Lower lobe of right lung (tissue), 2 donors: Measurements from ENCODE around the gene TSHZ3. TPM values are rescaled to one million over a fixed set of nuclear protein-coding genes. Genes with fewer than 3 reads are reported as not detected.

Source experiments
- ATAC-seq, 2 donors: fragments of 200-7000 bp; cut with Tn5 transposase; one replicate each; pipeline ENCODE4 v1.9.1; 2020 to 2022; ENCODE audit warnings: mild to moderate bottlenecking in 2 of 2, moderate library complexity in 2 of 2
- DNase-seq: peaks from one replicate; pipeline ENCODE4 v3.0.0-alpha.2; 2020
- H3K27ac ChIP-seq: fragments of 200-600 bp; one replicate; pipeline ENCODE4 v1.8.0; 2022
- H3K27me3 ChIP-seq: fragments of 200-600 bp; one replicate; pipeline ENCODE4 v1.8.0; 2022; ENCODE audit warnings: low read depth
- H3K36me3 ChIP-seq: fragments of 200-600 bp; one replicate; pipeline ENCODE4 v1.8.0; 2022; ENCODE audit warnings: mild to moderate bottlenecking
- H3K4me1 ChIP-seq: fragments of 200-600 bp; one replicate; pipeline ENCODE4 v1.8.0; 2022
- H3K4me3 ChIP-seq: fragments of 200-600 bp; one replicate; pipeline ENCODE4 v1.8.0; 2022; ENCODE audit warnings: mild to moderate bottlenecking
- H3K9me3 ChIP-seq: fragments of 200-600 bp; one replicate; pipeline ENCODE4 v1.8.0; 2022
- intact Hi-C: fragments of 100-400 bp; cut with DNase I; formaldehyde crosslinking; loops from one replicate; pipeline ENCODE4 v1.11.0; 2022
- total RNA-seq: library from RNA; stranded (reverse); fragmentation: NEBNext Ultra II Directional; extraction: Animal tissue kit (Norgen Biotek cat#: 25700); gene quantifications from one replicate; pipeline ENCODE4 v1.2.1, GENCODE V29; 2021
- TF ChIP-seq, protein P1 (sequence below): fragments of 200-600 bp; IDR thresholded peaks from one replicate; pipeline ENCODE4 v1.8.0; 2022; ENCODE audit warnings: antibody characterized with exemption, mild to moderate bottlenecking
- donor health status: DM: no; HTN: yes; CAD: no; lungs with severe emphysema.

Gene TSHZ3
- total RNA-seq, 1 donor from 2014 or later = 5.7 TPM

DNA sequence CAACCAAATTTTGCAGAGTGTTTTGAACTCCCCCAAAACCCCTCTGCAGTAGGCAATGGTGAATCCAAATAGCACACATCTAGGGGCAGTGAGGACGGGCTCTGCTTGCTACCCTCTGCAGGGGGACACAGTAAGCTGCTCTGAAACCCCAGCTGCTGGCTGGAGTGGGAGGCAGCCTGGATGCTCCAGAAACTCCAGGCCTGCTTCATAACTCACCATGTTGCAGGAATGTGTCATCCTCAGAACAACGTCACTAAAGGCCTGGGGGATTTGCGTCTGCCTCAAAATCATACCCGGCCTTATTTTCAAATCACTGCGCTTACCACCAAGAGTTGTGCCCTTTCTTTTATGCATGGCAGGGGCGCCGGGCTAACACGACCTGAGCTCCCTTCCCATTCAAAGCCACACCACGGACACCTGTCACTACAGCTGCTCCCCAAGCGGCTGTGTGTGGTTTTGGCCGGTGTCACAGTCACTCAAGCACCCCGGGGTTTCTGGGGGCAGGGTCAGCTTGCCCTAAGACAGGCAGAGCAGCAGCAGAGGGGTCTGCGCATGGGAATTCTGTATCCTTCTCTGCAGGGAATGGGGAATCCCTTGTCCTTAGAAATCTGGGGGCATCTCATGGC, 93.9 kb downstream of the TSHZ3 start:
- no peaks in the 10 kb centered on the region for H3K27me3 ChIP-seq
- H3K4me1 ChIP-seq = no peaks in the 10 kb centered on the region
- H3K36me3 ChIP-seq = no peaks in the 10 kb centered on the region
- intact Hi-C loops = no loop called here
- TF ChIP-seq, protein P1, sequence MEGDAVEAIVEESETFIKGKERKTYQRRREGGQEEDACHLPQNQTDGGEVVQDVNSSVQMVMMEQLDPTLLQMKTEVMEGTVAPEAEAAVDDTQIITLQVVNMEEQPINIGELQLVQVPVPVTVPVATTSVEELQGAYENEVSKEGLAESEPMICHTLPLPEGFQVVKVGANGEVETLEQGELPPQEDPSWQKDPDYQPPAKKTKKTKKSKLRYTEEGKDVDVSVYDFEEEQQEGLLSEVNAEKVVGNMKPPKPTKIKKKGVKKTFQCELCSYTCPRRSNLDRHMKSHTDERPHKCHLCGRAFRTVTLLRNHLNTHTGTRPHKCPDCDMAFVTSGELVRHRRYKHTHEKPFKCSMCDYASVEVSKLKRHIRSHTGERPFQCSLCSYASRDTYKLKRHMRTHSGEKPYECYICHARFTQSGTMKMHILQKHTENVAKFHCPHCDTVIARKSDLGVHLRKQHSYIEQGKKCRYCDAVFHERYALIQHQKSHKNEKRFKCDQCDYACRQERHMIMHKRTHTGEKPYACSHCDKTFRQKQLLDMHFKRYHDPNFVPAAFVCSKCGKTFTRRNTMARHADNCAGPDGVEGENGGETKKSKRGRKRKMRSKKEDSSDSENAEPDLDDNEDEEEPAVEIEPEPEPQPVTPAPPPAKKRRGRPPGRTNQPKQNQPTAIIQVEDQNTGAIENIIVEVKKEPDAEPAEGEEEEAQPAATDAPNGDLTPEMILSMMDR = no peak
- ATAC-seq (no peak), DNase-seq (no peak)
- no peaks in the 10 kb centered on the region for H3K9me3 ChIP-seq
- no peak overlapping the region for H3K4me3 ChIP-seq
- no peak overlapping the region for H3K27ac ChIP-seq

GRCh38 chr19:31254611-31255010, 94.6 kb downstream of the TSHZ3 start:
- no peak overlapping the region for H3K4me3 ChIP-seq
- no peaks in the 10 kb centered on the region for H3K36me3 ChIP-seq
- no peaks in the 10 kb centered on the region for H3K27me3 ChIP-seq
- ATAC-seq (no peak), DNase-seq (no peak)
- TF ChIP-seq, protein P1 = no peak
- intact Hi-C loops = no loop called here
- no peaks in the 10 kb centered on the region for H3K4me1 ChIP-seq
- H3K27ac ChIP-seq = no peak overlapping the region
- no peaks in the 10 kb centered on the region for H3K9me3 ChIP-seq

DNA sequence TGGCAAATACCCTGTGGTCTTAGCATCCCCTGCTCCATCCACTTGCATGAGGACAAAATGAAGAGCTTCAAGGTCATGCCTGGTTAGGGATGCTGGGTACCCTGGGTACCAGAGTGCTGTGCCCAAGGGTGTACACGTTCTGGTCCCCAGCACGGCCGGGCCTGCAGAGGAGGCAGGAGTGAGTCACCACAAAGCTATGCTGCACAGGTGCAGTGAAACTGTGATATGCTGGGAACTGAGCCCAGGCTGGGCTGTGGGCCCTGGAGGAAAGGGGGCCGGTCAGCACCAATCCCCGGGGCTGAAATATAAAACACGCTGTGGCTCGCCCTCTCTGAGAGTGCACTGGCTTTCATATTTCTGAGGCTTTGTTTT, 95.1 kb downstream of the TSHZ3 start:
- intact Hi-C loops = no loop called here
- Histone ChIP-seq H3K27me3 (no peaks in the 10 kb centered on the region), H3K4me1 (no peaks in the 10 kb centered on the region), H3K27ac (no peak overlapping the region), H3K9me3 (no peaks in the 10 kb centered on the region), H3K4me3 (no peak overlapping the region), H3K36me3 (no peaks in the 10 kb centered on the region)
- DNase-seq = no peak
- TF ChIP-seq, protein P1 = no peak
- peak in 1 of 2 donors; percentile 16 for ATAC-seq

DNA sequence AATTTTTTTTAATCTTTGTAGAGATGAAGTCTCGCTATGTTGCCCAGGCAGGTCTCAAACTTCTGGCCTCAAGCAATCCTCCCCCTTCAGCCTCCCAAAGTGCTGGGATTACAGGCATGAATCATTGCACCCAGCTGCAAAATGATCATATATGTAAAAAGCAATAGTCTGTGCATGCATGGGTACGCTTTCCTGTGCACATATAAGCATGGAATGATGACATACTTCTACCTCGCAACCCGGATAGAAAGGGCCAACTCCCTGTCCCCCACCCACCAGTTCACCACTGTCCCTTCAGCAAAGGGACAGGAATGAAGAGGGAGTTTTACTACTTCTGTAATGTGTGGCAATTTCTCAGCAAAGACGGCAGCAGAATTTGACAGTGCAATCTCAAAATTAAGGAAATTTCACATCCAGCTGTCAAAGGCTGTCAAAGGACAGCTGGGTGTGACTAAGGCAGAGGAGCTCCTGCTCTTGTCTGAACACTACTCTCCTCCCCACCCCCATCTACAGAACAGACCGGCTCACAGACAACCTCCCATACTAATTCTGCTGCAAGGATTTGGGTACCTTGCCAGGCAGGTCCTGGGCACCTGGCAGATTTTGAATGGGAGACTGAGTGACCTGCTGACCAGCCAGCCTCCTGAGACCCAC, 95.6 kb downstream of the TSHZ3 start:
- TF ChIP-seq, protein P1 = no peak
- H3K27me3 ChIP-seq = no peaks in the 10 kb centered on the region
- intact Hi-C loops = no loop called here

GRCh38 chr19:31252441-31252840, 96.8 kb downstream of the TSHZ3 start:
- no peaks in the 10 kb centered on the region for H3K36me3 ChIP-seq
- H3K27ac ChIP-seq = no peak overlapping the region
- no peak overlapping the region for H3K4me3 ChIP-seq
- H3K9me3 ChIP-seq = no peaks in the 10 kb centered on the region
- ATAC-seq = no peak
- H3K27me3 ChIP-seq = no peaks in the 10 kb centered on the region
- intact Hi-C loops = no loop called here
- H3K4me1 ChIP-seq = no peaks in the 10 kb centered on the region
- no peak for DNase-seq
- TF ChIP-seq, protein P1 = no peak

More for the DNA sequence above, 95.6 kb downstream of the TSHZ3 start:
- no peak overlapping the region for H3K4me3 ChIP-seq
- no peaks in the 10 kb centered on the region for H3K9me3 ChIP-seq
- ATAC-seq (no peak), DNase-seq (no peak)
- no peaks in the 10 kb centered on the region for H3K4me1 ChIP-seq
- H3K36me3 ChIP-seq = no peaks in the 10 kb centered on the region
- H3K27ac ChIP-seq = no peak overlapping the region
